ENCODE results near the gene BCAS3. TPM values are rescaled to one million over a fixed set of nuclear protein-coding genes. Genes with fewer than 3 reads are reported as not detected.

The BCAS3 gene
- total RNA-seq, 1 donor from 2014 or later = 30.5 TPM

- no peaks in the 10 kb centered on the region for H3K27me3 Mint-ChIP-seq (ENCODE audit: low read depth)
- TF ChIP-seq CTCF (conservative IDR thresholded peaks at IDR 0.05) = no peak
- peak overlapping the region; percentile 39 for H3K4me3 Mint-ChIP-seq
- H3K4me1 Mint-ChIP-seq = peaks cover 57% of the 10 kb centered on the region
- H3K27ac Mint-ChIP-seq (ENCODE audit: unreplicated experiment) = peak overlapping the region; percentile 73
- DNase-seq (ENCODE audit: low read depth, low spot score) = no peak
- H3K9me3 Mint-ChIP-seq = no peaks in the 10 kb centered on the region
- H3K36me3 Mint-ChIP-seq (ENCODE audit: low read depth) = no peaks in the 10 kb centered on the region
Measured at GRCh38 chr17:61211236-61211635, 533.6 kb downstream of the BCAS3 start.

DNA sequence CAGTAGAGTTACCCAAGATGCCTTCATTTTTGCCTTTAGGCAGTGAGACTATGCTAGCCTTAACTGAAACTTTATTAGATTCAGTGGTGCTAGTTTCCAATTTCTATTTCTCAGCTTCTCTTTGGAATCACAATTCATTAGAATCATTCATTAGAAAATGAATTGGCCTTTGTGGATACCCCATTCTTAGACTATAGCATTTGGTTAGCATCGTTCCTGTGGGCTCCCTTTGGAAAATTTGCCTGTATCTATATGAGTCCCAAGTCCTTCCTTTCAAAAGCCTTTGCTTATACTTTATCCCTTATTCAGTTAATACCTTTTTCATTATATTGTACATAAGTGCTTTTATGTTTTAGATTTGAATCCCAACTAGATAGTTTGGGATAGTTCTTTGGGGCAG, 535.0 kb downstream of the BCAS3 start:
- H3K9me3 Mint-ChIP-seq = no peaks in the 10 kb centered on the region
- no peak overlapping the region for H3K4me3 Mint-ChIP-seq
- H3K27ac Mint-ChIP-seq (ENCODE audit: unreplicated experiment) = no peak overlapping the region
- H3K4me1 Mint-ChIP-seq = peaks cover 57% of the 10 kb centered on the region
- H3K27me3 Mint-ChIP-seq (ENCODE audit: low read depth) = no peaks in the 10 kb centered on the region
- TF ChIP-seq CTCF (conservative IDR thresholded peaks at IDR 0.05) = no peak
- no peaks in the 10 kb centered on the region for H3K36me3 Mint-ChIP-seq (ENCODE audit: low read depth)
- no peak for DNase-seq (ENCODE audit: low read depth, low spot score)

DNA sequence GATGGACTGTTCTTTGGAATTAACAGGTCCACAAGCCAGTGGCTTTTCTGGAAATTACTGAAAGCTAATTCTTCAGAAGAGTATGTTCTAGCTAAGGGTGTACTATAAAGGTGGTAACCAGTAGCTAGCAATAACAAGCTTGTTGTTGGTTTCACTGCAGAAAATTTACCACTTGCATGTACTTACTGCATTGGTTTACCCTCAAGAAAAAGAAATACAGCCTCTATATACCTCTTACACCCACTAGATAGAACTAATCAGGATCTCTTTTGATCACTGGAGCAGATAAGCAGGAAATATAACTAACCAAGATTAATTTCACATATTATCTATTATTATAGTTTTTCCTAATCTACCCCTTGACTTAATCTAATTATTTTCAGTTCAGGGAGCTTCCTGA, 537.1 kb downstream of the BCAS3 start:
- Mint-ChIP-seq H3K4me3 (no peak overlapping the region), H3K9me3 (no peaks in the 10 kb centered on the region), H3K36me3 (ENCODE audit: low read depth) (no peaks in the 10 kb centered on the region), H3K27me3 (ENCODE audit: low read depth) (no peaks in the 10 kb centered on the region), H3K27ac (ENCODE audit: unreplicated experiment) (no peak overlapping the region), H3K4me1 (peaks cover 44% of the 10 kb centered on the region)
- TF ChIP-seq CTCF (conservative IDR thresholded peaks at IDR 0.05) = no peak
- no peak for DNase-seq (ENCODE audit: low read depth, low spot score)

GRCh38 chr17:61216066-61216465, 538.4 kb downstream of the BCAS3 start:
- Mint-ChIP-seq H3K27me3 (ENCODE audit: low read depth) (no peaks in the 10 kb centered on the region), H3K4me3 (no peak overlapping the region), H3K36me3 (ENCODE audit: low read depth) (no peaks in the 10 kb centered on the region), H3K27ac (ENCODE audit: unreplicated experiment) (no peak overlapping the region), H3K4me1 (peaks cover 32% of the 10 kb centered on the region), H3K9me3 (no peaks in the 10 kb centered on the region)
- DNase-seq (ENCODE audit: low read depth, low spot score) = no peak
- TF ChIP-seq CTCF (conservative IDR thresholded peaks at IDR 0.05) = no peak

DNA sequence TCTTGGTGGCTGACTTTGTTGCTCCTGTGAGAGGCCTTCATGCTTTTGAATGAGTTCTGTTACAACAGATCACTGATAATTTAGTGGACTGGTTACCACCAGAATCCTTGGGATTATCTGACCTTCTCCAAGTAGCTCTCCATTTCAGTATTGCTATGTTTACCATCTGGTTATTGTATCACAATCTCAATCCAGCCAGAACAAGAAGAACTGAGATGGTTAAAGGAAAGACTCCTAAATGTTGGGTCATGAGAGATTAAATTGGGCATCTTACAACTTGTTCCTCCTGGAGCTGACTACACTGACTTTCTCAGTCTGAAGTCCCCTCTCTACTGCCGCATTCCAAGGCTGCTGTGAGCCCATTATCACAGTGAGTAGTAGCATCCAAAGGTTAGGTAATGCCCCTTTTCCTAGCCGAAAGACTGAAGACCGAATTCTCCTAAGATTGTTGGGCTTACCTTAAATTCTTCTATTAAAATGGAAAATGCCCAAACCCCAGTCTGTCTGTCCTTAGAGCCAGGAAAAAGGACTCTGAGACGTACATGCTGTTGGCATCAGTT, 540.3 kb downstream of the BCAS3 start:
- Mint-ChIP-seq H3K4me1 (peaks cover 35% of the 10 kb centered on the region), H3K27ac (ENCODE audit: unreplicated experiment) (no peak overlapping the region), H3K36me3 (ENCODE audit: low read depth) (no peaks in the 10 kb centered on the region), H3K27me3 (ENCODE audit: low read depth) (no peaks in the 10 kb centered on the region), H3K4me3 (no peak overlapping the region), H3K9me3 (no peaks in the 10 kb centered on the region)
- DNase-seq (ENCODE audit: low read depth, low spot score) = no peak
- no peak for TF ChIP-seq CTCF (conservative IDR thresholded peaks at IDR 0.05)
